Measurements from ENCODE around the gene HAND1. TPM values are rescaled to one million over a fixed set of nuclear protein-coding genes. Genes with fewer than 3 reads are reported as not detected.

The HAND1 gene
- total RNA-seq, 4 donors from 2014 or later: not detected

- no peak for TF ChIP-seq CTCF (IDR thresholded peaks at IDR 0.05; ENCODE audit: low read depth)
Observed at GRCh38 chr5:154442801-154443200, 35.2 kb downstream of the HAND1 start.

GRCh38 chr5:154440540-154440939 lies 37.5 kb downstream of the HAND1 start:
- no peak for TF ChIP-seq CTCF (IDR thresholded peaks at IDR 0.05; ENCODE audit: low read depth)

GRCh38 chr5:154437281-154437965 lies 40.6 kb downstream of the HAND1 start:
- TF ChIP-seq CTCF (IDR thresholded peaks at IDR 0.05; ENCODE audit: low read depth): no peak

GRCh38 chr5:154435226-154435625 lies 42.8 kb downstream of the HAND1 start:
- no peak for TF ChIP-seq CTCF (IDR thresholded peaks at IDR 0.05; ENCODE audit: low read depth)

GRCh38 chr5:154430961-154431630 lies 46.9 kb downstream of the HAND1 start:
- TF ChIP-seq CTCF (IDR thresholded peaks at IDR 0.05; ENCODE audit: low read depth): no peak

- TF ChIP-seq CTCF (IDR thresholded peaks at IDR 0.05; ENCODE audit: low read depth): no peak
Observed at GRCh38 chr5:154430466-154430865, 47.6 kb downstream of the HAND1 start.

GRCh38 chr5:154429341-154429740 lies 48.7 kb downstream of the HAND1 start:
- TF ChIP-seq CTCF (IDR thresholded peaks at IDR 0.05; ENCODE audit: low read depth): no peak
